Smooth muscle cell of the pulmonary artery (primary cell): ENCODE measurements around the gene RBMX2. TPM values are rescaled to one million over a fixed set of nuclear protein-coding genes. Genes with fewer than 3 reads are reported as not detected.

Source experiments
- total RNA-seq: library from RNA; depleted of rRNA; stranded (reverse); fragments of >200 nt; gene quantifications from 2 replicates; pipeline ENCODE4 v1.2.3, GENCODE V29; 2014

The RBMX2 gene, protein sequence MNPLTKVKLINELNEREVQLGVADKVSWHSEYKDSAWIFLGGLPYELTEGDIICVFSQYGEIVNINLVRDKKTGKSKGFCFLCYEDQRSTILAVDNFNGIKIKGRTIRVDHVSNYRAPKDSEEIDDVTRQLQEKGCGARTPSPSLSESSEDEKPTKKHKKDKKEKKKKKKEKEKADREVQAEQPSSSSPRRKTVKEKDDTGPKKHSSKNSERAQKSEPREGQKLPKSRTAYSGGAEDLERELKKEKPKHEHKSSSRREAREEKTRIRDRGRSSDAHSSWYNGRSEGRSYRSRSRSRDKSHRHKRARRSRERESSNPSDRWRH
- total RNA-seq = 16.4 and 17.5 TPM in 2 replicates

GRCh38 chrX:130401415-130402207 is at the start of gene RBMX2:
TSS of gene RBMX2 (plus strand) at chrX:130401987. CDS start at chrX:130402033, 46 bp downstream.

GRCh38 chrX:130385520-130385919 is 16.3 kb upstream of the RBMX2 start, which contains the start of gene GPR119:
TSS of gene GPR119 (minus strand) at chrX:130385674. CDS start at chrX:130385447, 227 bp downstream.

Other genes with a start within 250 kb of the RBMX2 start
- gene AIFM1, start 236.1 kb upstream of the RBMX2 start, total RNA-seq = 12.1 and 16.4 TPM in 2 replicates
- 5.1 and 9.0 TPM in 2 replicates for gene RAB33A, start 230.0 kb upstream of the RBMX2 start, total RNA-seq
- 2.2 and 2.6 TPM in 2 replicates for gene ZNF280C, start 133.1 kb upstream of the RBMX2 start, total RNA-seq
- 8.5 and 9.9 TPM in 2 replicates for gene SLC25A14, start 62.1 kb upstream of the RBMX2 start, total RNA-seq
- gene GPR119, start 16.3 kb upstream of the RBMX2 start, total RNA-seq = not detected in 2 replicates